ENCODE data around the gene MLPH.

Gene MLPH

GRCh38 chr2:237485304-237485703 lies 1.7 kb upstream of the MLPH start:
- H3K4me3 ChIP-seq (ENCODE audit: low read depth, low read length), result no peak overlapping the region
- no CpG with 5 or more reads among the region's 1 CpG for WGBS (ENCODE audit: extremely low coverage, insufficient coverage, insufficient read length)
- H2BK120ac ChIP-seq (ENCODE audit: insufficient read depth, low read length, poor library complexity), result no peak overlapping the region
- H3K4ac ChIP-seq (ENCODE audit: low read depth, low read length), result no peak overlapping the region
- no peak overlapping the region for H3K4me2 ChIP-seq (ENCODE audit: low read length)
- H2BK12ac ChIP-seq (ENCODE audit: low read length), result no peak overlapping the region
- H3K9ac ChIP-seq (ENCODE audit: low read length), result no peak overlapping the region
- H3K79me2 ChIP-seq (ENCODE audit: control insufficient read depth, insufficient read depth, low read length, poor library complexity), result no peaks in the 10 kb centered on the region
- H4K12ac ChIP-seq (ENCODE audit: low read depth, low read length), result no peak overlapping the region
- H3K9me3 ChIP-seq (ENCODE audit: insufficient read depth, low read depth, low read length), result peaks cover 2% of the 10 kb centered on the region
- DNase-seq, result no peak
- H2BK5ac ChIP-seq (ENCODE audit: low read depth, low read length, poor library complexity), result no peak overlapping the region
- H2AFZ ChIP-seq (ENCODE audit: insufficient read depth, low read length, poor library complexity), result no peak overlapping the region
- peaks cover 6% of the 10 kb centered on the region for H3K79me1 ChIP-seq (ENCODE audit: low read length)
- H4K8ac ChIP-seq (ENCODE audit: low read depth, low read length), result no peak overlapping the region
- H3K18ac ChIP-seq (ENCODE audit: low read length), result no peak overlapping the region
- H3K36me3 ChIP-seq (ENCODE audit: control insufficient read depth in 1 of 2, insufficient read depth in 2 of 2, low read length in 2 of 2), result no peaks in the 10 kb centered on the region
- H3K27me3 ChIP-seq (ENCODE audit: insufficient read depth, low read length), result peaks cover 19% of the 10 kb centered on the region
- H2AK5ac ChIP-seq (ENCODE audit: low read length), result no peak overlapping the region
- H4K91ac ChIP-seq (ENCODE audit: low read depth, low read length), result no peak overlapping the region
- H3K23ac ChIP-seq (ENCODE audit: low read length), result no peak overlapping the region
- peaks cover 22 to 35% of the 10 kb centered on the region in 2 experiments for H3K4me1 ChIP-seq (ENCODE audit: control insufficient read depth in 1 of 2, insufficient read depth in 2 of 2, low read length in 2 of 2)
- H3K14ac ChIP-seq (ENCODE audit: low read length), result no peak overlapping the region
- no peak overlapping the region for H3K27ac ChIP-seq (ENCODE audit: low read depth, low read length)

DNA sequence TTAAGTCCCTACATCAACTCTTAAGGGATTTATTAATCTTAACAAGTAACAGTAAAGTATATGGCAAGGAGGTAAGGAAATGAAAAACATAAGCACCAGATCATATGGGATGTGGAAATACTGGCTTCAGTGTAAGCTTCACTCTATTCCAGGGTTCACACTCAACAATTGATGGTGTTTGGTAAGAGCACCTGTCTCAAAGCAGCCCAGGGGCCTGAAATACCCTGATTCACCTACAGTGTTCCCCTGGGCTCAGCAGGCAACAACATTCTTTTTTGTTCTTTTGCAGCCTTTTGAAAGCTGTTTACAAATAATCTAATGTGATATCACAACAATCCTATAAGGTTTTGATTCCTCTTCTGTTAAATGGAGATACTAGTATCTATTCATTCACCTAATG lies 1.2 kb upstream of the MLPH start:
- H3K4ac ChIP-seq (ENCODE audit: low read depth, low read length), result no peak overlapping the region
- no peak overlapping the region for H3K18ac ChIP-seq (ENCODE audit: low read length)
- H3K9ac ChIP-seq (ENCODE audit: low read length), result no peak overlapping the region
- peaks cover 22 to 35% of the 10 kb centered on the region in 2 experiments for H3K4me1 ChIP-seq (ENCODE audit: control insufficient read depth in 1 of 2, insufficient read depth in 2 of 2, low read length in 2 of 2)
- no peak overlapping the region for H3K14ac ChIP-seq (ENCODE audit: low read length)
- no peak overlapping the region for H2AFZ ChIP-seq (ENCODE audit: insufficient read depth, low read length, poor library complexity)
- no peak overlapping the region for H4K8ac ChIP-seq (ENCODE audit: low read depth, low read length)
- peaks cover 19% of the 10 kb centered on the region for H3K27me3 ChIP-seq (ENCODE audit: insufficient read depth, low read length)
- no peaks in the 10 kb centered on the region for H3K36me3 ChIP-seq (ENCODE audit: control insufficient read depth in 1 of 2, insufficient read depth in 2 of 2, low read length in 2 of 2)
- H2BK12ac ChIP-seq (ENCODE audit: low read length), result no peak overlapping the region
- H2BK5ac ChIP-seq (ENCODE audit: low read depth, low read length, poor library complexity), result no peak overlapping the region
- H3K79me1 ChIP-seq (ENCODE audit: low read length), result peaks cover 6% of the 10 kb centered on the region
- H3K4me3 ChIP-seq (ENCODE audit: low read depth, low read length), result no peak overlapping the region
- H3K4me2 ChIP-seq (ENCODE audit: low read length), result no peak overlapping the region
- no peak overlapping the region for H2BK120ac ChIP-seq (ENCODE audit: insufficient read depth, low read length, poor library complexity)
- no peak overlapping the region for H3K27ac ChIP-seq (ENCODE audit: low read depth, low read length)
- H4K12ac ChIP-seq (ENCODE audit: low read depth, low read length), result no peak overlapping the region
- DNase-seq, result no peak
- no peak overlapping the region for H3K23ac ChIP-seq (ENCODE audit: low read length)
- no peak overlapping the region for H4K91ac ChIP-seq (ENCODE audit: low read depth, low read length)
- H3K9me3 ChIP-seq (ENCODE audit: insufficient read depth, low read depth, low read length), result peaks cover 2% of the 10 kb centered on the region
- H2AK5ac ChIP-seq (ENCODE audit: low read length), result no peak overlapping the region
- no peaks in the 10 kb centered on the region for H3K79me2 ChIP-seq (ENCODE audit: control insufficient read depth, insufficient read depth, low read length, poor library complexity)

- H3K36me3 ChIP-seq (ENCODE audit: control insufficient read depth in 1 of 2, insufficient read depth in 2 of 2, low read length in 2 of 2), result no peaks in the 10 kb centered on the region
- no peak overlapping the region for H2AK5ac ChIP-seq (ENCODE audit: low read length)
- H3K4me2 ChIP-seq (ENCODE audit: low read length), result peak overlapping the region; percentile 96
- H4K91ac ChIP-seq (ENCODE audit: low read depth, low read length), result no peak overlapping the region
- H2AFZ ChIP-seq (ENCODE audit: insufficient read depth, low read length, poor library complexity), result peak overlapping the region; percentile 37
- no peaks in the 10 kb centered on the region for H3K79me2 ChIP-seq (ENCODE audit: control insufficient read depth, insufficient read depth, low read length, poor library complexity)
- peak overlapping the region; percentile 66 for H3K4me3 ChIP-seq (ENCODE audit: low read depth, low read length)
- peaks cover 22 to 35% of the 10 kb centered on the region in 2 experiments for H3K4me1 ChIP-seq (ENCODE audit: control insufficient read depth in 1 of 2, insufficient read depth in 2 of 2, low read length in 2 of 2)
- DNase-seq, result no peak
- H2BK12ac ChIP-seq (ENCODE audit: low read length), result no peak overlapping the region
- peak overlapping the region; percentile 32 for H3K14ac ChIP-seq (ENCODE audit: low read length)
- no peak overlapping the region for H4K8ac ChIP-seq (ENCODE audit: low read depth, low read length)
- H2BK5ac ChIP-seq (ENCODE audit: low read depth, low read length, poor library complexity), result no peak overlapping the region
- H3K4ac ChIP-seq (ENCODE audit: low read depth, low read length), result no peak overlapping the region
- H3K9ac ChIP-seq (ENCODE audit: low read length), result no peak overlapping the region
- no peak overlapping the region for H3K18ac ChIP-seq (ENCODE audit: low read length)
- H3K27ac ChIP-seq (ENCODE audit: low read depth, low read length), result no peak overlapping the region
- H3K9me3 ChIP-seq (ENCODE audit: insufficient read depth, low read depth, low read length), result peaks cover 4% of the 10 kb centered on the region
- no peak overlapping the region for H2BK120ac ChIP-seq (ENCODE audit: insufficient read depth, low read length, poor library complexity)
- H3K23ac ChIP-seq (ENCODE audit: low read length), result no peak overlapping the region
- H3K27me3 ChIP-seq (ENCODE audit: insufficient read depth, low read length), result peaks cover 19% of the 10 kb centered on the region
- H4K12ac ChIP-seq (ENCODE audit: low read depth, low read length), result no peak overlapping the region
- peaks cover 6% of the 10 kb centered on the region for H3K79me1 ChIP-seq (ENCODE audit: low read length)
- no CpG with 5 or more reads among the region's 36 CpGs for WGBS (ENCODE audit: extremely low coverage, insufficient coverage, insufficient read length)
Observed at GRCh38 chr2:237486334-237486818, 675 bp upstream of the MLPH start.

GRCh38 chr2:237487496-237487895 lies 445 bp downstream of the MLPH start:
- Histone ChIP-seq H3K4me2 (ENCODE audit: low read length) (peak overlapping the region; percentile 96), H3K23ac (ENCODE audit: low read length) (no peak overlapping the region), H3K14ac (ENCODE audit: low read length) (peak overlapping the region; percentile 5), H2AFZ (ENCODE audit: insufficient read depth, low read length, poor library complexity) (peak overlapping the region; percentile 41), H3K79me2 (ENCODE audit: control insufficient read depth, insufficient read depth, low read length, poor library complexity) (no peaks in the 10 kb centered on the region), H3K27ac (ENCODE audit: low read depth, low read length) (no peak overlapping the region), H3K27me3 (ENCODE audit: insufficient read depth, low read length) (peaks cover 19% of the 10 kb centered on the region), H2BK12ac (ENCODE audit: low read length) (peak overlapping the region; percentile 2), H4K91ac (ENCODE audit: low read depth, low read length) (peak overlapping the region; percentile 2), H2AK5ac (ENCODE audit: low read length) (no peak overlapping the region), H3K79me1 (ENCODE audit: low read length) (peaks cover 6% of the 10 kb centered on the region), H3K9me3 (ENCODE audit: insufficient read depth, low read depth, low read length) (peaks cover 12% of the 10 kb centered on the region), H3K36me3 (ENCODE audit: control insufficient read depth in 1 of 2, insufficient read depth in 2 of 2, low read length in 2 of 2) (peaks cover 1 to 2% of the 10 kb centered on the region in 2 experiments), H3K4ac (ENCODE audit: low read depth, low read length) (no peak overlapping the region), H3K4me3 (ENCODE audit: low read depth, low read length) (peak overlapping the region; percentile 66), H3K9ac (ENCODE audit: low read length) (no peak overlapping the region), H2BK5ac (ENCODE audit: low read depth, low read length, poor library complexity) (no peak overlapping the region), H2BK120ac (ENCODE audit: insufficient read depth, low read length, poor library complexity) (no peak overlapping the region), H4K12ac (ENCODE audit: low read depth, low read length) (no peak overlapping the region), H3K4me1 (ENCODE audit: control insufficient read depth in 1 of 2, insufficient read depth in 2 of 2, low read length in 2 of 2) (peaks cover 18 to 32% of the 10 kb centered on the region in 2 experiments), H3K18ac (ENCODE audit: low read length) (no peak overlapping the region), H4K8ac (ENCODE audit: low read depth, low read length) (peak overlapping the region; percentile 10)
- DNase-seq, result no peak
- no CpG with 5 or more reads among the region's 14 CpGs for WGBS (ENCODE audit: extremely low coverage, insufficient coverage, insufficient read length)
